Adipocyte (in vitro differentiated cells): ENCODE results near the gene SLC31A1.

Experiments
- DNase-seq: peaks from one replicate; pipeline ENCODE4 v3.0.0-alpha.2; 2015; ENCODE audit warnings: low read depth
- H3K27me3 ChIP-seq: replicated peaks from 2 replicates; pipeline ENCODE4 v1.7.0; 2013; ENCODE audit warnings: mild to moderate bottlenecking, low read length, moderate library complexity; ENCODE audit not compliant: control insufficient read depth, insufficient read depth
- H3K36me3 ChIP-seq: 2 replicates; pipeline ENCODE4 v1.7.0; 2013; ENCODE audit warnings: low read length, mild to moderate bottlenecking, moderate library complexity; ENCODE audit not compliant: control insufficient read depth, insufficient read depth, severe bottlenecking
- H3K4me1 ChIP-seq: 2 replicates; pipeline ENCODE4 v1.7.0; 2013; ENCODE audit warnings: mild to moderate bottlenecking, low read length, moderate library complexity; ENCODE audit not compliant: control insufficient read depth, insufficient read depth
- H3K4me3 ChIP-seq: 2 replicates; pipeline ENCODE4 v1.7.0; 2013; ENCODE audit warnings: mild to moderate bottlenecking, low read length, moderate library complexity
- H3K9ac ChIP-seq: 2 replicates; pipeline ENCODE4 v1.7.0; 2013; ENCODE audit warnings: mild to moderate bottlenecking, low read length, moderate library complexity
- H3K9me3 ChIP-seq: 2 replicates; pipeline ENCODE4 v1.7.0; 2013; ENCODE audit warnings: mild to moderate bottlenecking, low read length, moderate library complexity; ENCODE audit not compliant: control insufficient read depth

Gene SLC31A1

GRCh38 chr9:113267911-113268566 lies 46.7 kb downstream of the SLC31A1 start:
- Histone ChIP-seq H3K36me3 (peaks cover 54% of the 10 kb centered on the region), H3K4me3 (no peak overlapping the region), H3K4me1 (peaks cover 3% of the 10 kb centered on the region), H3K9me3 (no peaks in the 10 kb centered on the region), H3K27me3 (no peaks in the 10 kb centered on the region), H3K9ac (no peak overlapping the region)
- DNase-seq = no peak

DNA sequence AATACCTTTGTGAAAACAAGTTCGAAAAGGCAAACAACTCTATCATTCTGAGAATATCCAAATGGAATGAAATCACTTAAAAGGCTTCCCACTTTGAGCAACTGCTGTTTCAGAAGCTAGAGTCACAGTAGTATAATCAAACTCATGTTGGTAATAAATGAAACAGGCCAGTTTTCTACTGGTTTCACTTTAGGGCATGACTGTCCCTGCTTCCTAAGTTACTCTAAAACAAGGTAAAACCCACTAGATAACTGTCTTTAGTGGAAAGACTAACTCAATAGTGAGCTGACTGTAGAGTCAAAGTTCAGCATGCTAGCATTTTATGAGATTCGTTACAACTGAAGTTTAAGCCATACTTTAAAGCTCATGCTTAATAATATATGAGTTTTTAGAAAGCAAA lies 48.0 kb downstream of the SLC31A1 start:
- Histone ChIP-seq H3K4me3 (no peak overlapping the region), H3K27me3 (no peaks in the 10 kb centered on the region), H3K4me1 (peaks cover 11% of the 10 kb centered on the region), H3K9me3 (no peaks in the 10 kb centered on the region), H3K9ac (no peak overlapping the region), H3K36me3 (peaks cover 52% of the 10 kb centered on the region)
- DNase-seq = no peak

DNA sequence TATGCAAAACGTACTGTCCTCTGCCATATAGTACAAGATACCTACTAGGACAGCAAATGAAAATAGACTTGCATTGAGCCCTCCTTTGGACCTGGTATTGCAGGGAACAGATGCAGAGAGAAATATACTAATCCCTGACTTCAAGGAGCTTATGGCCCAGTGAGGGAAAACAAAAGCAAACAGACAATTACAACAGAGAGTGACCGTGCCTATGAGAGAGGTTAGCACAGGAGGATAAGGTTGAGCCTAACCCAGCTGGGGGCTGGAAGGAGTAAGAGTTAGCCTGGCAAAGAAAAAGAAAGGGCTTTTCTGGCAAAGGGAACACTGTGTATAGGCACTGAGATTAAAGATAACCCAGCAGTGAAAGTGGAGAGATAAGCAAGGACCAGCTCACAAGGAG lies 48.5 kb downstream of the SLC31A1 start:
- Histone ChIP-seq H3K9me3 (no peaks in the 10 kb centered on the region), H3K36me3 (peaks cover 52% of the 10 kb centered on the region), H3K4me3 (no peak overlapping the region), H3K4me1 (peaks cover 14% of the 10 kb centered on the region), H3K27me3 (no peaks in the 10 kb centered on the region), H3K9ac (no peak overlapping the region)
- no peak for DNase-seq

DNA sequence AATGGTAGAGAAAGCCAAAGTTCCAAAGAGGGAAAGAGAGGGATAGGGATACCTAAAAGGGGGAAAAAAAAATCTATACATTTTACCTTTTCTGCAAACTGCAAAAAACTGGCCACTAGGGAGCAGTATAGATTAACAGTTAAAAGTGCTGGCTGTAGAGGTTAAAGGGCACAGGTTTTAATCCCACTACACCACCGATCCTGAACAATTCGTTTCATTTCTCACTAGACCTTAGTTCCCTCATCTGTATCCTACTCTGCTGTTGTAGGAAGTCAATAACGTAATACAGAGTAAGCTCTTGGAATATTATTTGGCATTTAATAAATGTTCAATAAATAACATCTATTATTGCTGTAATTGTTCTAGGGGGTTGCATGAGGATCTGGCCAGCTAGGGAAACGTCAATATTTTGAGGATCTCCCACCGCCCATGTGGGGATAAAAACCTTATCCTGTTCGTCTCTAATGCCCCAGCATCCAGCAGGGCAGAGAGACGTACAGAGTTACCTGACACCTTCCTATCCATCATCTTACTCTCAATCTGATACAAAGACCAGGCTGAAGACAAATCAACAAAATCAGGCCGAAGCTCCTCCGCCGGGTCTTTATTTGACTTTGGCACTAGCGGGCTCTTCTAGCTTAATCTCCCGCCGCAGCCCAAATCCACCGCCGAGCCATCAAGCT lies 53.3 kb downstream of the SLC31A1 start:
- Histone ChIP-seq H3K27me3 (no peaks in the 10 kb centered on the region), H3K36me3 (peaks cover 53% of the 10 kb centered on the region)
- peak; percentile 90 for DNase-seq

DNA sequence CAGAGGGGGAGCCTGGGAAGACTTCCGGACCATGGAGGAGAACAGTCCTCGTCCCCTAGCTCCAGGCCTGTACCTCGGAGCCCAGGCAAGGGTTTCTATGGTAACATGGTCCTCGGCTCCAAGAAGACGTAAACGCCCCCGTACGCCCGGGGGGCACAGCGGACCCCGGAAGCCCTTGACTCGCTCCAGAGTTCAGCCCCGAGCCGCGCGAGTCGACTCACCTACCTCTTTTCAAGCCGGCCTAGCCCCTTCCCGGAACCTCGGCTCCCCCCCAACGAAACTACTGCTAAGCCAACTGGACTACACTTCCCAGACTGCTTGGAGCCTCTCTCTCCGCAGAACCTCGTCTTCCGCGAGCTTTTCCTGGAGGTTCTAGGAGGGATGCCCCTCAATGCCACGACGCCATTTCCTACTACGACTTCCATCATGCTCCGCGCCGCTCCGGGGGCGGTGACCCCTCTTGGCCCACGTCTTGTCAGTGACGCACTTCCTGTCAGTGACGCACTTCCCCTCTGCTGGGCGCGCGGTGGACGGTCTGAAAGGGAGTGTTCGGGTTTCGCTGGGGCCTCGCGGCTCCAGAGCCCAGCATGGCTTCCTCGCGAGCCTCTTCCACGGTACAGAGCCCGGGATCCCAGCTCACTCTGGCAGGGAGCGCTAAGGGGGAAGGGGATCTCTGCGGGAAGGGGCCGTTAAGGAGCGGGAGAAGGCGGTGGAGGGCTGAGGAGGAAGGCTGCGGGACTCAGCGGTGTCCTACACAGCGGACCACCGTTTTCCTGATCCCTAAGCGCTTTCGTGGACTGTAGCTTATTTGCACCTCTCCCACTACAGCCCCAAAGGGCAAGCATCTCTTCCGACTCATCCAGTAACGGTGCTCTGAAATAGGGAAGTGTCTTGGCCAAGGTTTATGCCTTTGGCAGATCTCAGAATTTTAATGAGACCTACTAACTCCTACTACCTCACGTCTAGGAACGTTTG lies 54.1 kb downstream of the SLC31A1 start, which contains the start of the genes CDC26 and PRPF4:
CDC26 (minus strand) TSS at position 416 of the 975 bp plus-strand sequence. CDS start 3,065 bp downstream, outside the sequence.
PRPF4 (plus strand) TSS at position 502 of the 975 bp plus-strand sequence; CDS start at position 588, 86 bp downstream.
- Histone ChIP-seq H3K9me3 (no peaks in the 10 kb centered on the region), H3K9ac (peak within 1 kb of the TSS; percentile 95), H3K4me3 (peak within 1 kb of the TSS; percentile 98), H3K27me3 (no peaks in the 10 kb centered on the region), H3K36me3 (peaks cover 53% of the 10 kb centered on the region), H3K4me1 (peaks cover 23% of the 10 kb centered on the region)
- DNase-seq = peak; percentile 99

More for the DNA sequence above, 53.3 kb downstream of the SLC31A1 start:
- Histone ChIP-seq H3K4me1 (peaks cover 25% of the 10 kb centered on the region), H3K4me3 (peak overlapping the region; percentile 98), H3K9me3 (no peaks in the 10 kb centered on the region), H3K9ac (peak overlapping the region; percentile 95)

- Histone ChIP-seq H3K4me1 (peaks cover 20% of the 10 kb centered on the region), H3K36me3 (peaks cover 55% of the 10 kb centered on the region), H3K9ac (no peak overlapping the region), H3K4me3 (no peak overlapping the region), H3K27me3 (no peaks in the 10 kb centered on the region), H3K9me3 (no peaks in the 10 kb centered on the region)
- no peak for DNase-seq
These were observed 57.5 kb downstream of the SLC31A1 start for GRCh38 chr9:113278840-113279239.

DNA sequence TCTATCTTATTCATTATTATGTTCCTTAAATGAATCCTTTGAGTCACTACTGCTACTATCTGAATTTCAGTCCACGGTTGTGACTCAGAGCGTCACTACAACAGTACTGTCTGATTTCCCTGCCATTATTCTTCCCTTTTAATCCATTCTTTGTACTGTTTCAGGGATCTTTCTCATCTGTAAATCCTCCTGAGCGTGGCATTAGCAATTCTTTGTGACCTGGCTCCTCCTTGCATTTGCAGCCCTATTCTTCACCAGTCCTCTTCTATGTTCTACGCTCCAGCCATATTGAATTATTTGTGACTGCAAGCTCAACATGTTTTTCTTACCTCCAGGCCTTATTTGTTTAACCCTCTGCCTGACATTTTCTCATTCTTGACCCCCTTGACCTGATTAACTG lies 60.0 kb downstream of the SLC31A1 start:
- Histone ChIP-seq H3K27me3 (no peaks in the 10 kb centered on the region), H3K36me3 (peaks cover 76% of the 10 kb centered on the region), H3K9me3 (no peaks in the 10 kb centered on the region), H3K4me3 (no peak overlapping the region), H3K9ac (no peak overlapping the region), H3K4me1 (peaks cover 7% of the 10 kb centered on the region)
- no peak for DNase-seq

GRCh38 chr9:113289091-113289490 lies 67.7 kb downstream of the SLC31A1 start:
- Histone ChIP-seq H3K27me3 (no peaks in the 10 kb centered on the region), H3K4me3 (no peak overlapping the region), H3K4me1 (peaks cover 19% of the 10 kb centered on the region), H3K9me3 (no peaks in the 10 kb centered on the region), H3K9ac (no peak overlapping the region), H3K36me3 (peaks cover 85% of the 10 kb centered on the region)
- DNase-seq = no peak

- H3K36me3 ChIP-seq = peaks cover 75% of the 10 kb centered on the region
- H3K27me3 ChIP-seq = no peaks in the 10 kb centered on the region
- no peak overlapping the region for H3K4me3 ChIP-seq
- no peaks in the 10 kb centered on the region for H3K9me3 ChIP-seq
- no peak for DNase-seq
- H3K4me1 ChIP-seq = peaks cover 20% of the 10 kb centered on the region
- H3K9ac ChIP-seq = no peak overlapping the region
These were observed 68.8 kb downstream of the SLC31A1 start for GRCh38 chr9:113290052-113290607.

DNA sequence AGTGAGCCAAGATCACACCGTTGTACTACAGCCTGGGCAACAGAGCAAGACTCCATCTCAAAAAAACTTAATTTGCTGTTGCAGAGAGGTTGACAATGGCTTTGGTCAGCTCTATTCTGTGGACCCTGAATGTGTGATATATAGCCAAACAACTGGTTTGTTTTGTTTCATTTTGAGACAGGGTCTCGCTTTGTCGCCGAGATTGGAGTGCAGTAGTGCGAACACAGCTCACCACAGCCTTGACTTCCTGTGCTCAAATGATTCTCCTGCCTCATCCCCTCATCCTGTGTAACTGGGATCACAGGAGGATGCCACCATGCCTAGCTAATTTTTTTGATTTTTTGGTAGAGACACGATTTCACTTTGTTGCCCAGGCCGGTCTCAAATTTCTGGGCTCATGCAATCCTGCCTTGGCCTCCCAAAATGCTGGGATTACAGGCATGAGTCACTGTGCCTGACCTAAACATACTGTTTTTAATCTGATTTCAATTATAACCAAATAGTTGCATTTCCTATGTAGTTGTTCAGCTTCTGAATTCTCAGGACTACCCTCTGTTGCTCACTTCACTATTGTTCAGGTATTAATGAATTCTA lies 72.0 kb downstream of the SLC31A1 start:
- H3K36me3 ChIP-seq = peaks cover 47% of the 10 kb centered on the region
- H3K4me1 ChIP-seq = peaks cover 20% of the 10 kb centered on the region
- peak; percentile 86 for DNase-seq
- H3K9ac ChIP-seq = peak overlapping the region; percentile 54
- H3K27me3 ChIP-seq = no peaks in the 10 kb centered on the region
- H3K4me3 ChIP-seq = no peak overlapping the region
- no peaks in the 10 kb centered on the region for H3K9me3 ChIP-seq
